8988T (cell line): ENCODE results near the gene ZNF446.
"Not testable (repeated sequence)": the region's sequence is repeated elsewhere in the genome, so short reads cannot be mapped to it uniquely, and the experiment has no call there.

Experiments used
- DNase-seq: peaks from one replicate; pipeline ENCODE4 v3.0.0; 2011

Gene ZNF446

DNA sequence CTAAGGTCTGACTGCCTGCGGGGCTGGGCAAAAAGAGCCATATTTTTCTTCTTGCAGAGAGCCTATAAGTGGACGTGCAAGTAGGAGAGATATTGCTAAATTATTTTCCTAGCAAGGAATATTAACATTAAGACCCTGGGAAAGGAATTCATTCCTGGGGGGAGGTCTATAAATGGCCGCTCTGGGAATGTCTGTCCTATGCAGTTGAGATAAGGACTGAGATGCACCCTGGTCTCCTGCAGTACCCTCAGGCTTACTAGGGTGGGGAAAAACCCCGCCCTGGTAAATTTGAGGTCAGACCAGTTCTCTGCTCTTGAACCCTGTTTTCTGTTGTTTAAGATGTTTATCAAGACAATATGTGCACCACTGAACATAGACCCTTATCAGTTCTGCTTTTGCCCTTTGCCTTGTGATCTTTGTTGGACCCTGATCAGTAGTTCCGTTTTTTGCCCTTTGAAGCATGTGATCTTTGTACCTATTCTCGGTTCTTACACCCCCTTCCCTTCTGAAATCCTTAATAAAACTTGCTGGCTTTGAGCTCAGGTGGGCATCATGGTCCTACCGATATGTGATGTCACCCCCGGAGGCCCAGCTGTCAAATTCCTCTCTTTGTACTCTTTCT is 31.6 kb downstream of the ZNF446 start:
- not testable (repeated sequence) for DNase-seq

DNA sequence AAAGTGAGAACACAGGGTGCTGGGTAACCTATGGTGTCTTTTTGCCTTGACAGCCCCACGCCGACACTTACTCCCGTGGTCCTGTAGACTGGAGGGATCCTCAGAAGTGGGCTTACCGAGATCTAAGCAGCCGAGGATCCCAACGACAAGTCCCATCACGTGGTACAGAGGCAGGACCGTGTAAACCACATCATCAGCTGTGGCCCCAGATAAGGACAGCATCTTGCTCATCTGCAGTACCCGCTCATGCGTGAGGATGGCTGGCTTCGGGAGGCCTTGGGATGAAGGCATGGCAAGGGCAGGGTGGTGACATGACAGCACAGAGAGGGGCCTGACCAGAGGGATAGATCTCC is 33.6 kb downstream of the ZNF446 start:
- DNase-seq, result no peak

DNA sequence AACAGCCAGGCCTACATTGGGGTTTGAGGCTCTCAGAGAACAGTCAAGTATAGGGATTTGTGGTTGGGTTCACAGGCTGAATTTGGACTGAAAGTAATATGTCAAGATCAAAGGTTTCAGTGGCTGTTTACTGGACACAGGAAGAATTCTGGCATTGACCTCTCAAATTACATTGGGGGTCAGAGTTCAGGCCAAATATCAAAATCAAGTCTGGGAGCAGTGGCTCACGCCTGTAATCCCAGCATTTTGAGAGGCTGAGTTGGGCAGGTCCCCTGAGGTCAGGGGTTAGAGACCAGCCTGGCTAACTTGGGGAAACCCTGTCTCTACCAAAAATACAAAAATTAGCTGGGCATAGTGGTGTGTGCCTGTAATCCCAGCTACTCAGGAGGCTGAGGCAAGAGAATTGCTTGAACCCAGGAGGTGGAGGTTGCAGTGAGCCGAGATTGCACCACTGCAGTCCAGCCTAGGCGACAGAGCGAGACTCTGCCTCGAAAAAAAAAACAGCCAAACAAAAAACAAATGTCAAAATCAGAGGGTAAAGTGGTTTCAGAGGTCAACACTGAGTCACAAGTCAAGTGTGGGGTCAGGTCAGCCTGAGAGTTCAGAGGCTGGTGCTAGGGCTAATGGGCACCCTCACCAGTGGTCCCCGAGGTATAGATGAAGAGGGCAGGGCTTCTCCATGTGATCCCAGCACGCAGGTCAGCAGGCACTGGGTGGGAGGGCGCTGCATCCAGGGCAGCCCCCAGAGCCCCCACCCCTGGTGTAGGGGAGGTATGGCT is 34.1 kb downstream of the ZNF446 start:
- DNase-seq, result no peak

DNA sequence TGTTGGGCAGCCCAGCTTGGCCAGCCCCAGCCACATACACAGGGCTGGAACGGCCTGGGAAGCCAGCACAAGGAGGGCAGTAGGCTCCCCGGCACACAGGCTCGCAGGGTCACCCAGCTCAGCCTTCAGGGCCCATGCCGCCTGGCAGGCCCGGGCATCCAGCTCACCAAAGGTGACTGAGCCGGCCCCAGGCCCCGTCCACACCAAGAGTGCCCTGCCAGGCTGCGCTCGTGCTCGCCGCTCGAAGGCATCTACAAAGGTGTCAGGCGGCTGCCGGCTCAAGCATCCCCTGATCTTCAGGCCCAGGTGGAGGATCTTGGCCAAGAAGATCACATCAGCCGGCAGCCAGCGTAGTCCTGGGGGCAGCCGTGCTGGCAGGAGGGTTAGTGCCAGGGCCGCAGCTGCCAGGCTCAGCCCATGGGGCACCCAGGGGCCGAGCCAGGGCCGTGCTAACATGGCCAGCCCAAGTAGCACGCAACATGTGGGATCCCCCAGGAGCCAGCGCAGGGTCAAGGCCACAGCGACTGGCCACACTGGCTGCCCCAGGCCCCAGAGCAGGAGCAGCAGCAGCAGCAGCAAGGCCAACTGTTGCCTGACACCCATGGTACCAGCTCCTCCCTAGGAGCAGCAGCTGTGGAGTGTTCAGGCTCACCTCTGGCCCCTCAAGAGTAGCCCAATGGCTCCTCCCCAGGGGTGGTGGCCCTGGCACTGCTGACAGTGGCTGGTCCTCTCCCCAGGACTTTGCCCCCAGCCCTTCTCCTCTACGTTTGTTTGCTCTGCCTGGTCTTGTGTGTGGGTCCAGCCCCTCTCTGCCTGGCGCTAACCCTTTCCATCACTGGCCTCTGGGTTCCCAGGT is 35.4 kb downstream of the ZNF446 start, which contains the start of gene SLC27A5:
TSS of gene SLC27A5 (minus strand) at position 640 of the 856 bp plus-strand sequence. CDS start at position 603, 37 bp downstream.
- DNase-seq, result no peak

DNA sequence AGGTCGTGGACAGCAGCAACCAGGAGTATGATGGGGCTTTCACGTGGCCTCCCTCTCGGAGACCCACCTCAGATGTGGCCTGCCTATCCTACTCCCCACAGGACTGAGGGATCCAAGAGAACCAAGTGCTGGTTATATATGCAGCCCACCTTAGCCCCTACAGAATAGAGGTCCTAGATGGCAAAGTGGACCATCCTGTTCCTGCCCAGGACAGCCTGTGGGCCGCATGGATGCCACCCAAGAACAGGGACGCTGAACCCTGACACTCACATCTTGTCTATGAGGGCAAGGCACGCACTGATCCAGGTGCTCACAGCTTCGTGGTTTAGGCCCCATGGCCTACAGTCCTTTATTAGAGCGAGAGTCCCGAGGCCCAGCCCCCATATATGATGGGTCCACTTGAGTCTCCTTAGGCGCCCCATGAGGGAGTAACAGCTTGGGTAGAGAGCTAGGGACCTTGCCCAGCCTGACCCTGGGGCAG is 37.1 kb downstream of the ZNF446 start:
- DNase-seq, result no peak

DNA sequence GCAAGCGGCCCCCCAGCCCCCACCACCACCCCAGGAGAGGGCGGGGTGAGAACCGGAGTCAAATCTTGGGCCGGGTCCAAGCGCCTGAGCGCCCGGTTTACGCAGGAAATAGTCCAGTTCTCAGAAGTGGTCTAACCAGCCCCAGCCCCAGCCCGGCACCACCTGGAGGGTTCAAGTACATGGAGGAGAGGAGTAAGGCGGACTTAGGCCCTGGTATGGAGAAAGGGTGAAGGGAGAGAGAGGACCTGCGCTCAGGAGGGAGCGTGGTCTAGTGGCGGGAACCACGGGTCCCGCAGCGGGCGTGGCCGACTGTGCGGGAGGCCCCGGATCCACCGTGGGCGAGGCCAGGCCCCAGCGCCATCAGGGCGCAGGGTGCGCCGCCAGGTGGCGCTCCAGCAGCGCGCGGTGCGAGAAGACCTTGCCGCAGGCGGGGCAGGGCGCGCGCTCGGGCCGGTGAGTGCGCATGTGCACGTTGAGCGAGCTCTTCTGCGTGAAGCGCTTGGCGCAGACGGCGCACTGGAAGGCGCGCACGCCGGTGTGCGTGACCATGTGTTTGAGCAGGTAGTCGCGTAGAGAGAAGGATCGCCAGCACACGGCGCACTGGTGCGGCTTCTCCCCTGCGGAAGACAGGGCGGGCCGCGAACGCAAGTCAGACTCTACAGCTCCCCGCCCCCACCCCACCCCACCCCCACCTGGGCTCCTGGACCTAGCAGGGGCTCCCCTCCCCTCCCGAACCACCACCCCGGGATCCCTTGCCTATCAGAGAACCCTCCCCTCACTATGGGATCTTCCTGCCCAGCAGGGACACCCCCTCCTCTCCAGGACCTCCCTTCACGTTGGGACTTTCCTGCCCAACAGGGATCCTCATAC is 37.8 kb downstream of the ZNF446 start:
- DNase-seq, result peak; percentile 59

DNA sequence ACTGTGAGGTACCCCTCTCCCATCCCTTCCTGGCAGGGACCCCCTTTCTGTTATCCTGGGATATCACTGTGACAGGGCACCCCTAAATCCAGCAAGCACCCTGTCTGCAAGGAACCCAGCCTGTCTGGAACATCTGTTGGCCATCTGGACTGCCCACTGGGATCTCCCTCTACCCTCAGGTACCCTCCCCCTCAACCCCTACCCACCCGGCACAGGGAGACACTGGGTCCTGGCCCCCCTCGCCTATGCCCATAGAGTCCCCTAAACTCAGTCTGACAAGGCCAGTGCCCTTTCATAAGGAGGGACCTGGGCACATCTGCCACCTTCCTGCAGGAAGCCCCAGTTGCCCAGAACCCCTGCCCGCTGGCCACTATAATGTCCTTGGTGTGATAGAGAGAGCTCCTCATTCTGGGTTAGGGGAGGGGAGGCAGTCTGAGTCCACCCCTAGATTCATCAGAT is 38.4 kb downstream of the ZNF446 start:
- DNase-seq, result no peak

DNA sequence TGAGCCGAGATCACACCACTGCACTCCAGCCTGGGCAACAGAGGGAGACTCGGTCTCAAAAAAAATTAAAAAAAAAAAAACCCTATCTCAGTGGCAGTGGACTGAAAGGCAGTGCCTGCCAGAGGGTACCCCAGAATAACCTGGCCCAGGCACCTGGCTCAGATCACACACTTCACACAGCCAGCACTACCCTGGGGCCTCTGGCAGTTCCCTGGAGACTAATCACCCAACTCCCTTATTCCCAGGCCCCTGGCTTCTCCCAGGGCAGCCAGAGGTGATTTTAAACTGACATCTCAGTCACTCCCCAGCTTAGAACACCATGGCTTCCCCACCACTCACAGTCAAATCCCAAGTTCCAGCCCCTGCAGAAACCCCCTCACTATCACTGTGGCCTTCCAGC is 39.1 kb downstream of the ZNF446 start:
- no peak for DNase-seq

DNA sequence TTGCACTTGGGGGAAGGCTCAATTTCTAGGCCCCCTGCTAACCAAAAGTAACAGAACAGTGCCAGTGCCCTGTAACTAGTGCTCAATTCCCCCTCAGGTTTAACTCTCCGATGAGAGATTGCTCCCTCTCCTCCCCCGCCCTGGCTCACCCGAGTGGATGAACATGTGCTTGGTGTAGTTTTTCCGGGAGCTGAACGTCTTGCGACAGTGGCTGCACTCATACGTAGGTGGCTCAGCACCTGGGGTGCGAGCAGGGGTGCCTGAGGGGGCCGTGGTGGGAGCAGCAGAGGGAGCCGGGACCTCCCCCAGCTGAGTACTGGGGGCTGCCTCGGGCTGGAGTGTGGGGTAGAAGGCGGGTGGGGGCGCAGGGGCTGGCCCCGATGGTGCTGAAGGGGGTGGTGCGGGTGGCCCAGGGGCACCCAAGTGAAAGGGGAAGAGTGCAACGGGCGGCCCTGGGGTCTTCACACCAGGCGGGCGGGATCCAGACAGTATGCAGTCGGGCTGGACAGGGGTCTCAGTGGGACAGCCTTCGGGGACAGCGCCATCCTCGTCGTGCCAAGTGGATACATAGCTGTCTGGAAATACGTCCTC is 40.2 kb downstream of the ZNF446 start:
- DNase-seq, result no peak

DNA sequence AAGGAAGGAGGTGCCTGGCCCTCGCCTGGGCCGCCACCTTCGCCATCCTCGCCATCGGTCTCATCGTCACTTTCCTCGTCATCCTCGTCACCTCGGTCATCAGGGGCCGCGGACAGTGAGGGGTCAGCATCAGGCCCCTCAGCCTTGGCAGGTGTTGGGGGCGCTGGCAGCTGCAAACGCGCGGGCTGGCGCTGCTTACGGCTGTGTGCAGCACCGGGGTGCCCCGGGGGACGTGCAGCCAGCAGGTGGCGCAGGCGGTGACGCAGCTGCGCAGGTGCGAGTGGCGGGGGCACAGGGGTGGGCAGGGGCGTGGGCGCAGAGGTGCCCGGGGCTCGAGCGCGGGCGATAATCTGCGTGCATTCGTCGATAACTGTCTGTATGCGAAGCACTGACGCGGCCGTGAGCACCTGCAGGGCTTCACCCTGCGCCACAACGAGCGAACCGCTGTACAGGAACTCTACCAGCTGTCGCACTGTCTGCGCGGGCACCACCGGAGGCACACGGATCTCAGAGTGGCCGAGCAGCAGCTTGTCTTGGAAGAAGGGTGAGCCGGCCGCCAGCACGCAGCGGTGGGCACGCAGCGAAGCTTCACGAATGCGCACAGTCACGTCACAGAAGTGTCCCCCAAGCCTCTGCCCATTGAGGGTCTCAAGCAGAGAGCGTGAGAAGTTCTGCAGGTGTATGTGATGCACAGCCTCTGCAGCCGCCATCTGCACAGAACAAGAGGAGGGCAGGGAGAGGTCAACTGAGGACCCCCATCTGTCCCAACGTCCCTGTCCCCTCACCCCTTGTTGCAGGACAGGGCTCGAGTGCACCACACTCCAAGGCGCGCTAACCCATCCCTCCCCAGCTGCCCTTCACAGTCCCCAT is 41.0 kb downstream of the ZNF446 start:
- no peak for DNase-seq

DNA sequence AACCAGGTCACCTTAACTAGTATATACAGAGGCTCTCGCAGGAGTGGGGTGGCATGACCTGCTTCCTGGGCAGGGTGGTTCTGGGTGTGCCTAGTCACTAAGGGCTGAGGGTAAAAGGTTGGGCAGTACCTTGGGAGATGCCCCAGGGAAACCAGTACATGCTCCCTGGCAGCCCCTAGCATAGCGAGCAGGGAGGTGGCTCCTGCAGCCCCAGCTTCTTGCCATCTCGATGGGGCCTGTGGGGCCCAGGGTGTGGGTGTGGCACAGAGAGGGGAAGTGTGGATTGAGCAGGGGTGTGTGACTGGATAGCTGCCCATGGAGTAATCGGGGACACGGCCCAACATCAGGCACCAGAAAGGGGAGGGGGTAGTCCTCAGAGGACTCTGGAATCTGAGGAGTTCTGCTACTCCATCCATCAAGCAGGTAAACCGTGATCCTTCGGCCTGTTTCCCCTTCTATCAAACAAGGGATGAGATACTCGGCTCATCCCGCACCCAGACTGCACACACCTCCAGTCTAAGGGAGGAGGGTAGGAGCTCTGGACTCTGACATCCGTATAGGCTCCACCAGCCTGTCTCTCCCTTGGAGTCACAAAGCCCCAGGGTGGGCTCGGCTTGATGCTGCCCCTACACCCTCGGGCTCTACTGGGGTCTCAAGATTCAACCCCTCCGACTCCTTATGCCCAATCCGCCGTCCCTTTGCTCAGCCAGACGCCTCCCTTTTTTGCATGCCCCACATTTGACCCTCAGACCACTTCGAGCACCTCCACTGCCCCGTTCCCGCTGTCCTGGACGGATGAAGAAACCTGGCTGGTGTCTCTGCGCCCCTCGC is 42.3 kb downstream of the ZNF446 start:
- no peak for DNase-seq

DNA sequence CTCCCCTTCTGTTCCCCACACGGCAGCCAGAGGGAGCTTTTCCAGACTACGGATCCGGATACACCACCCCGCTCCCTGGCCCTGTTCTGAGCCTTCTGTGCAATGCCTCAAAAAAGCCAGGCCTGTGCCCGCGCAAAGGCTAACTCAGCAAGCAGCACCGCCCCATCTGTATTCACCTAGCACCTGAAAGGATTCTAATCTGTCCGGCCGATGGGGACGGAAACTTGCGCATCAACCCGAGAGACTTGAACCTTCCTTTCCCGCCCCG is 42.9 kb downstream of the ZNF446 start:
- peak; percentile 84 for DNase-seq

DNA sequence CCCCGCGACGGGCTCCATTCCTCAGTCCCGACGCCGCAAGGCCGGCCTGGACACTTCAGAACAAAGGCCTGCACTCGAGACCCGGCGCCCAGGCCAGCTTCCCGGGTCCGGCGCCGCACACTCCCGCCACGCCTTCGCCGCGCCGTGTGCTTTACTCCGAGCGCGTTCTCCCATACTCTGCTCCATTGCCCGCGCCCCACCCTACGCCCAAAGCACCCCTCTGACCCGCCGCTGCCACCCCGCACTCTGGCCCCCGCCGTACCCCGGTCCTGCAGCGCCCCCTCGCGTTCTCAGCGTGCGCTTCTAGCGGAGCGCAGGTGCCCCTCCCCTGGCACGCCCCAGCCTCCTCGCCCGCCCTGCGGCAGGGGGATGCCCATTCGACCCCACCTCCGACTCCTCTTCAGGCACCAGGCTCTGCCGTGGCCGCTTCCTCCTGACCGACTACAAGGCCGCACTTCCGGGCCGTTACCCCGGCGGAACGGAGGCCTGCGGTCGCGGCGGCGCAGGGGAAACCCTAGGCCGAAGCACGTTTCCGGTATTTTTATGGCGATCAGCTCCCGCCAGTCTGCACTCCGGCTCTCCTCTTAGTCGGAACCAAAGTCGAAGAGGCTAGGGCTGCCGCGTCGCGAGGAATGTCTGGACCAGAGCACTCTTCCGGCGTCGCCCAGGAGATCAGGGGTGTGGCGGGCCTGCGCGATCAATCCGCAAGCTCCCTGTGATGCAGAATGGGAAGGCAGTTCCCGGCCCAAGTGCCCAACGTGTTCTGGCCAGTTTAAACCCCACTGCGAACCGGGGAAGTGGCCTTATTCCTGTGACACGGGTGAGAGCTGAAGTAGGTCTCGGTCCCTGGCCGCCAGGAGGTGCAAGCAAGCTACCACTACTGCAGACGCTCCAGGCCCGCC is 43.5 kb downstream of the ZNF446 start, which contains the start of gene ZBTB45:
TSS of gene ZBTB45 (minus strand) at position 456 of the 902 bp plus-strand sequence. CDS start 2,137 bp downstream, outside the sequence.
- DNase-seq, result peak; percentile 77

DNA sequence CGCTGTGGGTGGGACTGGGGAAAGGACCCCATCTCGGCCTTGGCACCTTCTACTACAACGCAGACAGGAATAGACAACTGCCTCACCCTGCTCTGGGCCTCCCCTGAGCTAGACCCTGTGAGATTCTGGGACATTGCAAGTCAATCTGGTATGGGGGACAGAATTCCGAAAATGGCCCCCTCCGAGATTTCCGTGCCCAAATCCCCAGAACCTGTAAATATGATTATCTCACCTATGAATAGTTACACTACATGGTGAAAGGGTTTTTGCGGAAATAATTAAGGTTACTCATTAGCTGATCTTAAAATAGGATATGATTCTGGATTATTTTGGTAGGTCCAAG is 44.1 kb downstream of the ZNF446 start:
- no peak for DNase-seq

DNA sequence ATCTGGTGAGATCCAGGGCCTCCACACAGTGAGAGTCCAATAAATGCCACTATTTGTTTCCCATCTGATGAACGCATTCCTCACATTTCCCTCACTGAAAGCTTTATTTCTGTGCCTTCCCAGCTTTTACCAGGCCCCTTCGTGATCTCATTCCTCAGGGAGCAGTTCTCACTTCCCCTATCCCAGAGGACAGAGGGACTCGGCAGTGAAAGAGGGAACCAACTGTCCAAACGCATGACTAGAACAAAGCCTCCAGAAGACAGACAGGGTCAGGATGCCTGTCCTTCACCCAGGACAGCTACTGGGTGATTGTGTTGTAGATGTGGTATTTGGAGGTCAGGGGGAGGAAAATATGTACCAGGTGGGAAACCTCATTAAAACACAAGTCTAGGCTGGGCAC is 45.5 kb downstream of the ZNF446 start:
- no peak for DNase-seq

DNA sequence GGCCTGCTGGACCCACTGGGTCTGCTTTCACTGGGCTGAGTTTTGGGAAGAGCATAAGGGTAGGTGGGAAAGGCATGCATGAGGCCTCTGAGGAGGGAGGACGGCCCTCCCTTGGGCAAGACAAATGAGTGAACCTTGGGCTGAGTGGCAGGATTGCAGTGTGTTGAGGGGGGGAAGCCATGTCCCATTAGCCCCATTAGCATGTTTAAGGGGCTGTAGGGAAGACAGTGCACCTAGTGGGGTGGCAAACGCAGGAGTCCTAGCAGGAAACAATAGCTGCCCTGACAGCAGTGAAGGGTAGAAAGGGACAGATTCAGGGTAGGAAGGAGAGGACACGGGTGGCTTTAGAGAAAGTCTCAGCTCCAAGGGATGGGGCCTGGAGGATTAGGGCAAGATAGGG is 46.6 kb downstream of the ZNF446 start:
- no peak for DNase-seq

DNA sequence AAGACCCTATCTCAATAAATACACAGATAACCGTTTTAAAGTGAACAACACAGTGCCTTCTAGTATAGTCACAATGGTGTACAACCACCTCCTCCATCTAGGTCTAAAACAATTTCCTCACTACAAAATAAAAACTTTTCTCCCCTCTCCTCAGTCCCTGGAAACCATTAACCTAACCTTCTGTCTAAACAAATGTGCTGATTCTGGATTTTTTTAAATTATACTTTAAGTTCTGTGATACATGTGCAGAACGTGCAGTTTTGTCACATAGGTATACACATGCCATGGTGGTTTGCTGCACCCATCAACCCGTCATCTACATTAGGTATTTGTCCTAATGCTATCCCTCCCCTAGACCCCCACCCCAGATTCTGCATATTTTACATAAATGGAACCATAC is 53.3 kb downstream of the ZNF446 start:
- DNase-seq, result no peak
